Heart left ventricle (tissue), 13 donors: ENCODE data around the gene LAMP5.

Source experiments
- POLR2A ChIP-seq, 2 donors: fragments of 450-650 bp; IDR thresholded peaks; one replicate each; pipeline ENCODE4 v1.6.1; 2017; ENCODE audit warnings: antibody characterized with exemption in 2 of 2, mild to moderate bottlenecking in 2 of 2, moderate library complexity in 2 of 2
- TF ChIP-seq, protein P1 (sequence below), 12 donors: fragments of 200-600 bp; sonication (generic) in 4 of 12; IDR thresholded peaks; one replicate each; pipeline versions ENCODE4 v1.5.0 to v1.8.0; 2018 to 2022; ENCODE audit warnings: antibody characterized with exemption in 12 of 12, mild to moderate bottlenecking in 5 of 12
- donor health status: ischemic (EF 13 %, LVEDD 7.1; RV severe dilation, severe dysfunction).
- donor health status: DM: no; HTN: yes; CAD: no.
- donor health status: DM: no; HTN: no; CAD: no.
- donor health status: ischemic (EF 25% LVEDD 6.9; RV normal size, moderate dysfunction).
- donor health status: ischemic (EF 25% LVEDD 5.7; RV mildly dilated, moderate dysfunction).
- donor health status: ischemic (EF 35%, LVEDD 5.7; RV mildly dilated, moderate dysfunction).
- donor health status: nonischemic (EF 11% LVEDD 7.7; RV severe dilation, severe dysfunction).
- donor health status: DM: yes; HTN: yes; CAD: no.
- donor health status: PGD.
- donor health status: ischemic (EF 29% LVEDD 5.4; RV normal size, mild dysfunction).
- donor health status: nonischemic (EF 23%, LVEDD 6.1; RV moderate dilation, normal function).

DNA sequence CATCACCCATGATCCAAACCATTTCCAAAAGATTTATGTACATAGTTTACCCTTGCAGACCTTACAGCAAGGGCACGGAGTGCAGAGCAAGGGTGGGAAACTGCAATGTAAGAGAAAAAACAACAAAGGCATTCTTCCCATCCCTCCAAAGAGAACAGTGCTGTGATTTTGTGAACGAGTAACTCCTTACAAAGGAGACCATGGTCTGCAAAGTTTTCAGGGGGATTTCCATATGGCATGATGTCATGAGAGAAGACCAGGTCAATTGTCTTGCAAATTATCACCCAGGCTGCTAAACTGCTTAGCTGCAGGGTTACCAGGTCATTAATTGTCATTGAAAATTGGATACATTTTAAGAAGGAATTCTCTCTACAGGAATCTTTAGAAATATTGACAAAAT is 58.3 kb downstream of the LAMP5 start:
- no peak for TF ChIP-seq POLR2A (IDR thresholded peaks at IDR 0.05)
- TF ChIP-seq, protein P1, sequence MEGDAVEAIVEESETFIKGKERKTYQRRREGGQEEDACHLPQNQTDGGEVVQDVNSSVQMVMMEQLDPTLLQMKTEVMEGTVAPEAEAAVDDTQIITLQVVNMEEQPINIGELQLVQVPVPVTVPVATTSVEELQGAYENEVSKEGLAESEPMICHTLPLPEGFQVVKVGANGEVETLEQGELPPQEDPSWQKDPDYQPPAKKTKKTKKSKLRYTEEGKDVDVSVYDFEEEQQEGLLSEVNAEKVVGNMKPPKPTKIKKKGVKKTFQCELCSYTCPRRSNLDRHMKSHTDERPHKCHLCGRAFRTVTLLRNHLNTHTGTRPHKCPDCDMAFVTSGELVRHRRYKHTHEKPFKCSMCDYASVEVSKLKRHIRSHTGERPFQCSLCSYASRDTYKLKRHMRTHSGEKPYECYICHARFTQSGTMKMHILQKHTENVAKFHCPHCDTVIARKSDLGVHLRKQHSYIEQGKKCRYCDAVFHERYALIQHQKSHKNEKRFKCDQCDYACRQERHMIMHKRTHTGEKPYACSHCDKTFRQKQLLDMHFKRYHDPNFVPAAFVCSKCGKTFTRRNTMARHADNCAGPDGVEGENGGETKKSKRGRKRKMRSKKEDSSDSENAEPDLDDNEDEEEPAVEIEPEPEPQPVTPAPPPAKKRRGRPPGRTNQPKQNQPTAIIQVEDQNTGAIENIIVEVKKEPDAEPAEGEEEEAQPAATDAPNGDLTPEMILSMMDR (IDR thresholded peaks at IDR 0.05), result no peak
